ENCODE data around the gene PAQR5.

Gene PAQR5

DNA sequence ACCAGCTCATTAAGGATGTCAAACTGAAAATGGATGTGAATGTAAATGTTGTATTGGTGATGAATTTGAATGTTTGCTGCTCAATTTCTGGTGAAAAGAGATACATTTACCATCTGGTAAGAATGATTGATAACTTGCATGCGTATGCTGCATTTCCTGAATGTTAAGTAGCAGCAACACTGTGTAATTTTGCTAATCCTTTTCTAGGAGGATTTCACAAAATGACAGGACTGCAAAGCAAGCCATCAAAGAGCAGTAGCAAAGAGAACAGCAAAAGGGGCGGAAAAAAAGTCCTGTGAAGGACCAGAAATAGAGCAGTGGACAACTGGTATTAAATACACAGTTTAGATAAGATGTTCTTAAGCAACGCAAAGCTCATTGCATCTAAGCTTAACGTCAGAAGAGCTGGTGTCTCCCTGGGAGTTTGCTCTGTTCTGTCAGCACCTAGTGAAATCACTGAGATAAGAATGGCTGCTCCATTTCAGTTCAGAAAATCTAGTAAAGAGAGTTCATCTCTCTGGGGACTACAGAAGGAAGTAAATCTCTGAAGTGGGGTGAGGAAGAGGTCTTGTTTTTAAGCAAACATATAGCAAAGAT, 23.5 kb upstream of the PAQR5 start:
- Histone ChIP-seq H3K79me2 (ENCODE audit: insufficient read depth, low read length) (no peaks in the 10 kb centered on the region), H3K4me2 (ENCODE audit: insufficient read depth, low read length) (no peak overlapping the region), H3K4me1 (ENCODE audit: insufficient read depth, low read length) (no peaks in the 10 kb centered on the region), H3K36me3 (ENCODE audit: insufficient read depth, low read length) (no peaks in the 10 kb centered on the region), H2AFZ (ENCODE audit: low read depth, low read length) (no peak overlapping the region), H4K20me1 (ENCODE audit: insufficient read depth, low read length) (no peaks in the 10 kb centered on the region), H3K9ac (ENCODE audit: low read depth, low read length) (no peak overlapping the region), H3K9me3 (ENCODE audit: insufficient read depth, low read length, severe bottlenecking) (no peaks in the 10 kb centered on the region), H3K27ac (ENCODE audit: low read length) (no peak overlapping the region), H3K4me3 (ENCODE audit: low read depth in 1 of 2, low read length in 2 of 2) (no peak overlapping the region), H3K27me3 (ENCODE audit: insufficient read depth, low read length, poor library complexity) (peaks cover 2% of the 10 kb centered on the region)
- no peak for TF ChIP-seq EZH2 (IDR thresholded peaks at IDR 0.05; ENCODE audit: borderline replicate concordance, low read depth, low read length, severe bottlenecking)
- TF ChIP-seq, protein P1, sequence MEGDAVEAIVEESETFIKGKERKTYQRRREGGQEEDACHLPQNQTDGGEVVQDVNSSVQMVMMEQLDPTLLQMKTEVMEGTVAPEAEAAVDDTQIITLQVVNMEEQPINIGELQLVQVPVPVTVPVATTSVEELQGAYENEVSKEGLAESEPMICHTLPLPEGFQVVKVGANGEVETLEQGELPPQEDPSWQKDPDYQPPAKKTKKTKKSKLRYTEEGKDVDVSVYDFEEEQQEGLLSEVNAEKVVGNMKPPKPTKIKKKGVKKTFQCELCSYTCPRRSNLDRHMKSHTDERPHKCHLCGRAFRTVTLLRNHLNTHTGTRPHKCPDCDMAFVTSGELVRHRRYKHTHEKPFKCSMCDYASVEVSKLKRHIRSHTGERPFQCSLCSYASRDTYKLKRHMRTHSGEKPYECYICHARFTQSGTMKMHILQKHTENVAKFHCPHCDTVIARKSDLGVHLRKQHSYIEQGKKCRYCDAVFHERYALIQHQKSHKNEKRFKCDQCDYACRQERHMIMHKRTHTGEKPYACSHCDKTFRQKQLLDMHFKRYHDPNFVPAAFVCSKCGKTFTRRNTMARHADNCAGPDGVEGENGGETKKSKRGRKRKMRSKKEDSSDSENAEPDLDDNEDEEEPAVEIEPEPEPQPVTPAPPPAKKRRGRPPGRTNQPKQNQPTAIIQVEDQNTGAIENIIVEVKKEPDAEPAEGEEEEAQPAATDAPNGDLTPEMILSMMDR (IDR thresholded peaks at IDR 0.05; ENCODE audit: borderline replicate concordance, extremely low read depth, low read length, poor library complexity, severe bottlenecking), result no peak
- DNase-seq (no peak), ATAC-seq (ENCODE audit: insufficient read depth, low read depth) (no peak)

DNA sequence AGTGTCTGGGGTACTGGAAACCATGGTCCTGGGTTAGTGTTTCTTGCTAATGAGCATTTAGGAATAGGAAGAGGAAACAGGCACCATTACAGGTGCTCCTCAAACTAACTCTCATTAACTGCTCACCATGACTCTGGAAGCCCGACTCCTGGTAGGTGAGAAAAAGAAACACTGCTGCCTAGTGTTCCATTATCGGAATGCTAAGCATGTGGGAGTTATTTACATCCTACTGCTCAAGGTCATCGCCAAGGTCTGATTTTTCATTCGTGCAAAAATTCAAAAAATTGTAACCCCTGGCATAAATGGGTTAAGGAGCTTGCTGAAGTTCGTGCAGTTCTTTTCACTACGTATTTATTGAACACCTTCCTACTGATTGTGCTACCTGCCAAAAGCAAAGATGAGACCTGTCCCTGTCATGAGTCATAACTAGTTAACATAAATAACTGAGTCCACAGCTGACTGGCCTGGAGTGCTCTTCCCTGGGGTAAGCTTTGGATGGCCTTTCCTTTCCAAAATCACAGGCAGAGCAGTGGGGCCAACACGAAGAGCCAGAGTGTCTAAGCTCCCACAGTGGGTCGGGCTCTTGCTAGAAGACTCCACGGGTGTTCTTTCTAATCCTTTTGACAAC, 22.7 kb upstream of the PAQR5 start:
- no peak overlapping the region for H3K9ac ChIP-seq (ENCODE audit: low read depth, low read length)
- TF ChIP-seq, protein P1 (IDR thresholded peaks at IDR 0.05; ENCODE audit: borderline replicate concordance, extremely low read depth, low read length, poor library complexity, severe bottlenecking), result no peak
- TF ChIP-seq EZH2 (IDR thresholded peaks at IDR 0.05; ENCODE audit: borderline replicate concordance, low read depth, low read length, severe bottlenecking), result no peak
- H2AFZ ChIP-seq (ENCODE audit: low read depth, low read length), result no peak overlapping the region
- H3K9me3 ChIP-seq (ENCODE audit: insufficient read depth, low read length, severe bottlenecking), result no peaks in the 10 kb centered on the region
- no peaks in the 10 kb centered on the region for H3K4me1 ChIP-seq (ENCODE audit: insufficient read depth, low read length)
- no peak overlapping the region for H3K4me3 ChIP-seq (ENCODE audit: low read depth in 1 of 2, low read length in 2 of 2)
- no peaks in the 10 kb centered on the region for H3K79me2 ChIP-seq (ENCODE audit: insufficient read depth, low read length)
- H3K27me3 ChIP-seq (ENCODE audit: insufficient read depth, low read length, poor library complexity), result peaks cover 2% of the 10 kb centered on the region
- no peaks in the 10 kb centered on the region for H4K20me1 ChIP-seq (ENCODE audit: insufficient read depth, low read length)
- H3K36me3 ChIP-seq (ENCODE audit: insufficient read depth, low read length), result no peaks in the 10 kb centered on the region
- no peak overlapping the region for H3K27ac ChIP-seq (ENCODE audit: low read length)
- H3K4me2 ChIP-seq (ENCODE audit: insufficient read depth, low read length), result no peak overlapping the region
- no peak for ATAC-seq (ENCODE audit: insufficient read depth, low read depth)
- DNase-seq, result no peak

DNA sequence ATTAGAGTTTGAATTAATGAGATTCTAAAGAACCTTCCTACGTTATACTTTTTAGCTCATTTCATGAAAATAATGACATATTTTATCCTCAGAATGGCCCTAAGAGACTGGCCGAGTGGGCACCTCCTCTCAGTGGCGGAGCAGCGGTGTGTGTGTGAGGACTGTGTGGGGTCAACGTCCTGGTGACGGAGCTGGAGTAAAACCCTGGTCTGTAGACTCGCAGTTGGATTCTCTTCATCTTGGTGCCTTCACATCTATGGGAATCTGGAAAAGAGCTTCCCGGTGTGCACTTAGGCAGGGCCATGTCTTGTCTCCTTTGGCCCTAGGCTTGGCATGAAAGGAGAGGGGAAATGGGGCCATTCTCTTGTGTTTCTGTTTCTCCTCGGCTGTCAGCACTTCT, 21.4 kb upstream of the PAQR5 start:
- Histone ChIP-seq H3K4me1 (ENCODE audit: insufficient read depth, low read length) (no peaks in the 10 kb centered on the region), H3K36me3 (ENCODE audit: insufficient read depth, low read length) (no peaks in the 10 kb centered on the region), H3K4me2 (ENCODE audit: insufficient read depth, low read length) (no peak overlapping the region), H3K9ac (ENCODE audit: low read depth, low read length) (no peak overlapping the region), H3K9me3 (ENCODE audit: insufficient read depth, low read length, severe bottlenecking) (no peaks in the 10 kb centered on the region), H4K20me1 (ENCODE audit: insufficient read depth, low read length) (no peaks in the 10 kb centered on the region), H3K4me3 (ENCODE audit: low read depth in 1 of 2, low read length in 2 of 2) (no peak overlapping the region), H2AFZ (ENCODE audit: low read depth, low read length) (no peak overlapping the region), H3K27me3 (ENCODE audit: insufficient read depth, low read length, poor library complexity) (peaks cover 2% of the 10 kb centered on the region), H3K79me2 (ENCODE audit: insufficient read depth, low read length) (no peaks in the 10 kb centered on the region), H3K27ac (ENCODE audit: low read length) (no peak overlapping the region)
- TF ChIP-seq, protein P1 (IDR thresholded peaks at IDR 0.05; ENCODE audit: borderline replicate concordance, extremely low read depth, low read length, poor library complexity, severe bottlenecking), result no peak
- TF ChIP-seq EZH2 (IDR thresholded peaks at IDR 0.05; ENCODE audit: borderline replicate concordance, low read depth, low read length, severe bottlenecking), result no peak
- DNase-seq (no peak), ATAC-seq (ENCODE audit: insufficient read depth, low read depth) (no peak)

Data from DND-41 (cell line).